Sigmoid colon (tissue), 7 donors: Measurements from ENCODE around the gene AMN1. TPM values are rescaled to one million over a fixed set of nuclear protein-coding genes. Genes with fewer than 3 reads are reported as not detected.
"Not testable (repeated sequence)": the region's sequence is repeated elsewhere in the genome, so short reads cannot be mapped to it uniquely, and the experiment has no call there.

ENCODE experiments used
- DNase-seq: peaks from one replicate; pipeline ENCODE4 v3.0.0-alpha.2; 2019
- H3K27ac ChIP-seq, 4 donors: fragments of 200-600 bp; sonication (generic); one replicate each; pipeline ENCODE4 v1.5.1; 2016 to 2019; ENCODE audit warnings: mild to moderate bottlenecking in 1 of 4
- H3K27me3 ChIP-seq, 3 donors: fragments of 200-600 bp; sonication (generic); one replicate each; pipeline ENCODE4 v1.5.1; 2019; ENCODE audit warnings: mild to moderate bottlenecking in 1 of 3
- H3K36me3 ChIP-seq, 4 donors: fragments of 200-600 bp; sonication (generic); one replicate each; pipeline ENCODE4 v1.5.1; 2016 to 2019
- H3K4me1 ChIP-seq, 4 donors: fragments of 200-600 bp; sonication (generic); one replicate each; pipeline ENCODE4 v1.5.1; 2017 to 2019
- H3K4me3 ChIP-seq, 4 donors: fragments of 200-600 bp; sonication (generic); one replicate each; pipeline ENCODE4 v1.5.1; 2017 to 2019; ENCODE audit warnings: mild to moderate bottlenecking in 2 of 4, moderate library complexity in 1 of 4
- H3K9me3 ChIP-seq, 4 donors: fragments of 200-600 bp in 3 of 4; sonication (generic) in 3 of 4; one replicate each; pipeline versions ENCODE4 v1.5.1 to v1.6.1; 2013 to 2019
- CTCF ChIP-seq, 4 experiments: fragments of 450-650 bp in 3 of 4; fragments of 200-600 bp in 1 of 4; IDR thresholded peaks; one replicate each; pipeline ENCODE4 v1.5.1; 2016 to 2019; ENCODE audit warnings: antibody characterized with exemption in 4 of 4, mild to moderate bottlenecking in 3 of 4, moderate library complexity in 2 of 4
- EP300 ChIP-seq, 4 donors: sonication (generic); formaldehyde crosslinking; IDR thresholded peaks; one replicate each; pipeline ENCODE4 v1.6.1; 2017; ENCODE audit warnings: antibody characterized with exemption in 4 of 4
- POLR2A ChIP-seq, 2 donors: fragments of 450-650 bp; IDR thresholded peaks; one replicate each; pipeline ENCODE4 v1.6.1; 2016; ENCODE audit warnings: antibody characterized with exemption in 2 of 2, mild to moderate bottlenecking in 2 of 2, moderate library complexity in 2 of 2
- POLR2AphosphoS5 ChIP-seq, 4 donors: sonication (generic); formaldehyde crosslinking; IDR thresholded peaks; one replicate each; pipeline ENCODE4 v1.6.1; 2017; ENCODE audit warnings: antibody characterized with exemption in 4 of 4
- WGBS, 2 donors: extraction: QIAGEN DNeasy Blood & Tissue Kit; methylation state at CpG; one replicate each; pipeline ENCODE4 v1.1.7; 2013; 5-methylcytosine and 5-hydroxymethylcytosine counted together
- intact Hi-C: fragments of 100-400 bp; cut with DNase I; formaldehyde crosslinking; loops from one replicate; pipeline ENCODE4 v1.15.1; 2023
- polyA plus RNA-seq, 3 donors: library from polyadenylated mRNA; stranded (reverse); fragments of 200-250 nt; gene quantifications; one replicate each; pipeline ENCODE4 v1.2.3, GENCODE V29; 2013
- total RNA-seq, 4 donors: library from RNA; depleted of rRNA; stranded (reverse); fragments of >200 nt; gene quantifications; one replicate each; pipeline ENCODE4 v1.1.0, GENCODE V29; 2016
- donor health status: healthy with polysubstance abuse.
- donor health status: Bipolar disorder and iron deficiency.
- donor health status: healthy.

Gene AMN1
- total and polyA plus RNA-seq, 7 donors = 2.4 to 13.2 (median 10.2) TPM

GRCh38 chr12:31715283-31715825 lies 13.5 kb downstream of the AMN1 start:
- Histone ChIP-seq H3K27me3 (no peaks in the 10 kb centered on the region), H3K4me3 (no peak overlapping the region), H3K4me1 (no peaks in the 10 kb centered on the region), H3K9me3 (no peaks in the 10 kb centered on the region), H3K27ac (no peak overlapping the region), H3K36me3 (peaks cover 0 to 10% (median 3%) of the 10 kb centered on the region in 4 donors)
- TF ChIP-seq CTCF (IDR thresholded peaks at IDR 0.05) (no peak), POLR2AphosphoS5 (IDR thresholded peaks at IDR 0.05) (no peak), EP300 (IDR thresholded peaks at IDR 0.05) (no peak), POLR2A (IDR thresholded peaks at IDR 0.05) (no peak)
- DNase-seq = no peak
- WGBS, 2 donors = 54 to 83% methylated on average over 5 of the region's 5 CpGs
- intact Hi-C loops = no loop called here

GRCh38 chr12:31714406-31715271 lies 14.2 kb downstream of the AMN1 start:
- intact Hi-C loops = no loop called here
- H3K36me3 ChIP-seq = peaks cover 0 to 11% (median 3%) of the 10 kb centered on the region in 4 donors
- H3K9me3 ChIP-seq = no peaks in the 10 kb centered on the region
- H3K27me3 ChIP-seq = no peaks in the 10 kb centered on the region
- no peak overlapping the region for H3K27ac ChIP-seq
- no peak for DNase-seq
- no peak for TF ChIP-seq EP300 (IDR thresholded peaks at IDR 0.05)
- TF ChIP-seq POLR2AphosphoS5 (IDR thresholded peaks at IDR 0.05) = no peak
- TF ChIP-seq CTCF (IDR thresholded peaks at IDR 0.05) = no peak
- no peak for TF ChIP-seq POLR2A (IDR thresholded peaks at IDR 0.05)
- no peak overlapping the region for H3K4me3 ChIP-seq
- H3K4me1 ChIP-seq = no peaks in the 10 kb centered on the region
- WGBS, 2 donors = 94 to 97% methylated on average over 3 of the region's 3 CpGs

- 96 to 98% methylated on average over 5 of the region's 5 CpGs for WGBS, 2 donors
- peaks cover 0 to 16% (median 3%) of the 10 kb centered on the region in 4 donors for H3K36me3 ChIP-seq
- TF ChIP-seq EP300 (IDR thresholded peaks at IDR 0.05) = no peak
- TF ChIP-seq POLR2AphosphoS5 (IDR thresholded peaks at IDR 0.05) = no peak
- TF ChIP-seq POLR2A (IDR thresholded peaks at IDR 0.05) = no peak
- no peak for TF ChIP-seq CTCF (IDR thresholded peaks at IDR 0.05)
- H3K4me3 ChIP-seq = no peak overlapping the region
- intact Hi-C loops = no loop called here
- peaks cover 0 to 8% (median 2%) of the 10 kb centered on the region in 4 donors for H3K9me3 ChIP-seq
- H3K4me1 ChIP-seq = no peaks in the 10 kb centered on the region
- DNase-seq = no peak
- H3K27ac ChIP-seq = no peak overlapping the region
- no peaks in the 10 kb centered on the region for H3K27me3 ChIP-seq
These were observed 15.9 kb downstream of the AMN1 start for GRCh38 chr12:31712877-31713276.

GRCh38 chr12:31710021-31710818 lies 18.6 kb downstream of the AMN1 start:
- intact Hi-C loops = no loop called here
- 86 to 87% methylated on average over 3 of the region's 3 CpGs for WGBS, 2 donors
- Histone ChIP-seq H3K9me3 (peaks cover 0 to 9% (median 4%) of the 10 kb centered on the region in 4 donors), H3K27me3 (no peaks in the 10 kb centered on the region), H3K4me3 (no peak overlapping the region), H3K36me3 (peaks cover 0 to 24% (median 6%) of the 10 kb centered on the region in 4 donors), H3K4me1 (no peaks in the 10 kb centered on the region), H3K27ac (no peak overlapping the region)
- no peak for TF ChIP-seq EP300 (IDR thresholded peaks at IDR 0.05)
- TF ChIP-seq CTCF (IDR thresholded peaks at IDR 0.05) = no peak
- TF ChIP-seq POLR2AphosphoS5 (IDR thresholded peaks at IDR 0.05) = no peak
- TF ChIP-seq POLR2A (IDR thresholded peaks at IDR 0.05) = no peak
- no peak for DNase-seq

GRCh38 chr12:31708118-31708517 lies 20.7 kb downstream of the AMN1 start:
- H3K4me1 ChIP-seq, H3K9me3 ChIP-seq, H3K27me3 ChIP-seq, DNase-seq, H3K4me3 ChIP-seq, H3K27ac ChIP-seq, intact Hi-C loops: not testable (repeated sequence)
- peaks cover 0 to 24% (median 6%) of the 10 kb centered on the region in 4 donors for H3K36me3 ChIP-seq
- 94 to 97% methylated on average over 7 of the region's 7 CpGs for WGBS, 2 donors
